GM12878 (cell line): ENCODE measurements around the gene EXOC3L4. TPM values are rescaled to one million over a fixed set of nuclear protein-coding genes. Genes with fewer than 3 reads are reported as not detected.

Source experiments
- ATF7 ChIP-seq: fragments of 450-650 bp; IDR thresholded peaks from 2 replicates; pipeline ENCODE4 v1.6.1; 2016; ENCODE audit warnings: low read depth, mild to moderate bottlenecking
- DPF2 ChIP-seq: fragments of 450-650 bp; IDR thresholded peaks from 2 replicates; pipeline ENCODE4 v1.6.1; 2017; ENCODE audit warnings: mild to moderate bottlenecking
- ESRRA ChIP-seq: IDR thresholded peaks from 2 replicates; pipeline ENCODE4 v1.6.1; 2012; ENCODE audit warnings: mild to moderate bottlenecking, low read length, improper control_type of control experiment
- ETV6 ChIP-seq, 2 experiments: fragments of 450-650 bp in 1 of 2; IDR thresholded peaks in 1 of 2; conservative IDR thresholded peaks in 1 of 2; 2 replicates each; pipeline ENCODE4 v1.6.1; 2014; ENCODE audit warnings: antibody characterized with exemption in 1 of 2, borderline replicate concordance in 1 of 2, low read depth in 1 of 2, mild to moderate bottlenecking in 1 of 2, moderate library complexity in 1 of 2
- HDAC6 ChIP-seq: fragments of 200-600 bp; sonication (generic); IDR thresholded peaks from one replicate; pipeline ENCODE4 v1.8.0; 2017; ENCODE audit warnings: antibody characterized with exemption; ENCODE audit not compliant: unreplicated experiment
- MTA2 ChIP-seq: fragments of 450-650 bp; IDR thresholded peaks from 2 replicates; pipeline ENCODE4 v1.6.1; 2016; ENCODE audit warnings: low read depth, mild to moderate bottlenecking, moderate library complexity
- MXI1 ChIP-seq: fragments of 150-350 bp; IDR thresholded peaks from 2 replicates; pipeline ENCODE4 v1.6.1; 2011; ENCODE audit warnings: low read depth, mild to moderate bottlenecking, inconsistent platforms, low read length, improper control_type of control experiment
- MYC ChIP-seq: IDR thresholded peaks from 2 replicates; pipeline ENCODE4 v1.6.1; 2011; ENCODE audit warnings: mild to moderate bottlenecking, low read length, moderate library complexity, inconsistent platforms; ENCODE audit not compliant: insufficient read depth, insufficient replicate concordance, insufficient read length, severe bottlenecking
- NFXL1 ChIP-seq: fragments of 450-650 bp; IDR thresholded peaks from 2 replicates; pipeline ENCODE4 v1.6.1; 2017; ENCODE audit warnings: antibody characterized with exemption, mild to moderate bottlenecking, borderline replicate concordance
- SMAD1 ChIP-seq: fragments of 450-650 bp; IDR thresholded peaks from 2 replicates; pipeline ENCODE4 v1.6.1; 2018; ENCODE audit warnings: mild to moderate bottlenecking, low read depth; ENCODE audit not compliant: partially characterized antibody
- polyA plus RNA-seq, 11 experiments: library from polyadenylated mRNA; depleted of rRNA in 4 of 11; unstranded in 6 of 11; stranded (reverse) in 5 of 11; fragments of >200 nt; fragmentation: Nextera tagmentation in 4 of 11; fragmentation: Illumina TruSeq in 1 of 11; extraction: Ambion mirVana in 4 of 11; extraction: Trizol in 1 of 11; gene quantifications; 1 replicate in 1 of 11; 2 replicates in 10 of 11; pipeline versions ENCODE4 v1.2.1 to v1.2.3, GENCODE V29; 2011 to 2016; ENCODE audit warnings: inconsistent platforms in 2 of 11, missing spikeins in 2 of 11, low read depth in 1 of 11
- total RNA-seq, 4 experiments: library from RNA; depleted of rRNA in 3 of 4; stranded (reverse); fragments of >200 nt in 3 of 4; fragmentation: Illumina TruSeq in 1 of 4; extraction: Trizol in 1 of 4; gene quantifications; 2 replicates each; pipeline versions ENCODE4 v1.2.1 to v1.2.3, GENCODE V29; 2013 to 2021
- TF ChIP-seq, protein P1 (sequence below): IDR thresholded peaks from 2 replicates; pipeline ENCODE4 v1.6.1; 2012; ENCODE audit warnings: mild to moderate bottlenecking, low read depth, low read length
- TF ChIP-seq, protein P2 (sequence below): IDR thresholded peaks from 2 replicates; pipeline ENCODE4 v1.6.1; 2011; ENCODE audit warnings: borderline replicate concordance, low read depth, mild to moderate bottlenecking, moderate library complexity, mixed read lengths, low read length; ENCODE audit not compliant: insufficient read depth; ENCODE audit errors: extremely low read length
- TF ChIP-seq, protein P3 (sequence below): fragments of 150-350 bp; IDR thresholded peaks from 2 replicates; pipeline ENCODE4 v1.6.1; 2014; ENCODE audit warnings: mild to moderate bottlenecking, low read depth, low read length
- TF ChIP-seq, protein P4 (sequence below): IDR thresholded peaks from 2 replicates; pipeline ENCODE4 v1.6.1; 2012; ENCODE audit warnings: low read depth, low read length, improper control_type of control experiment
- TF ChIP-seq, protein P5 (sequence below): fragments of 450-650 bp; IDR thresholded peaks from 2 replicates; pipeline ENCODE4 v1.6.1; 2018; ENCODE audit warnings: borderline replicate concordance, mild to moderate bottlenecking; ENCODE audit not compliant: partially characterized antibody
- TF ChIP-seq, protein P6 (sequence below): fragments of 450-650 bp; IDR thresholded peaks from 2 replicates; pipeline ENCODE4 v1.6.1; 2017; ENCODE audit warnings: antibody characterized with exemption, mild to moderate bottlenecking, moderate library complexity

The EXOC3L4 gene
- total and polyA plus RNA-seq, 10 of the 15 experiments (the other 5 are each of a cell fraction or from before 2014, with no cell fraction given) = not detected

DNA sequence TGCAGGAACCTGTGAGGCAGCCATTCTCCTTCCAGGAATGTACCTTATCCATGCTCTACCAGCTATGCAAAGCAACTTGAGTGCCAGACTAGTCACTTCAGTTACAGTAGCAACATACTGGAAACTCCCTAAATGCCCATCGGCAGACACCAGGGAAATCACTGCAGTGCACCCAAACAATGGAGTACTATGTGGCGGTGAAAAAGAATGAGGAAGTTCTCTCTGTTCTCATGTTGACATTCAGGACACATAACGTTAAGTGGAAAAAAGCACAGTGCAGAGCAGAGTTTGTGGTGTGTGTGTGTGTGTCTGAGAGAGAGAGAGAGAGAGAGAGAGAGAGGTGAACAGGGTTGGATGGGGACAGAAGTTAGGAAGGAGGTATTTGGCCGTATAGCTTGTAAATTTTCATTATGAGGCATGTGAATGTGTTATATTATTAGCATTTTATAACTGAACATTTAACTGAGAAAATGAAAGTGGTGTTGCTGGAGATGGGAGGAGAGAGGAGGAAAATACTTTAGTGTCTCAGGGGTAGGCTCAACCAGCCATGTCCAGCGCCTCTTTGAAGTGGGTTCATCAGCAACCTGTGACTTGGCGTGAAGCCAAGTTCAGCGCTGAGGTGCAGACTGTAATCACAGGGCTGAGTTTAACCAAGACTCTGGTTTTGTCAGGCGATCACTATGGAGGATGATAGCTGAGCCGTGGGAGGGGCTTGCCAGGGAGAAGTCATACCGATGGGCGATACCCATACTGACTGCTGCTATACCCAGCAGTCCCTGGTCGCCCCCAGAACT is 46.0 kb downstream of the EXOC3L4 start (continued):
- TF ChIP-seq, protein P1, sequence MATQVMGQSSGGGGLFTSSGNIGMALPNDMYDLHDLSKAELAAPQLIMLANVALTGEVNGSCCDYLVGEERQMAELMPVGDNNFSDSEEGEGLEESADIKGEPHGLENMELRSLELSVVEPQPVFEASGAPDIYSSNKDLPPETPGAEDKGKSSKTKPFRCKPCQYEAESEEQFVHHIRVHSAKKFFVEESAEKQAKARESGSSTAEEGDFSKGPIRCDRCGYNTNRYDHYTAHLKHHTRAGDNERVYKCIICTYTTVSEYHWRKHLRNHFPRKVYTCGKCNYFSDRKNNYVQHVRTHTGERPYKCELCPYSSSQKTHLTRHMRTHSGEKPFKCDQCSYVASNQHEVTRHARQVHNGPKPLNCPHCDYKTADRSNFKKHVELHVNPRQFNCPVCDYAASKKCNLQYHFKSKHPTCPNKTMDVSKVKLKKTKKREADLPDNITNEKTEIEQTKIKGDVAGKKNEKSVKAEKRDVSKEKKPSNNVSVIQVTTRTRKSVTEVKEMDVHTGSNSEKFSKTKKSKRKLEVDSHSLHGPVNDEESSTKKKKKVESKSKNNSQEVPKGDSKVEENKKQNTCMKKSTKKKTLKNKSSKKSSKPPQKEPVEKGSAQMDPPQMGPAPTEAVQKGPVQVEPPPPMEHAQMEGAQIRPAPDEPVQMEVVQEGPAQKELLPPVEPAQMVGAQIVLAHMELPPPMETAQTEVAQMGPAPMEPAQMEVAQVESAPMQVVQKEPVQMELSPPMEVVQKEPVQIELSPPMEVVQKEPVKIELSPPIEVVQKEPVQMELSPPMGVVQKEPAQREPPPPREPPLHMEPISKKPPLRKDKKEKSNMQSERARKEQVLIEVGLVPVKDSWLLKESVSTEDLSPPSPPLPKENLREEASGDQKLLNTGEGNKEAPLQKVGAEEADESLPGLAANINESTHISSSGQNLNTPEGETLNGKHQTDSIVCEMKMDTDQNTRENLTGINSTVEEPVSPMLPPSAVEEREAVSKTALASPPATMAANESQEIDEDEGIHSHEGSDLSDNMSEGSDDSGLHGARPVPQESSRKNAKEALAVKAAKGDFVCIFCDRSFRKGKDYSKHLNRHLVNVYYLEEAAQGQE = no peak
- peak; percentile 92 for TF ChIP-seq DPF2
- no peak for TF ChIP-seq ESRRA
- TF ChIP-seq, protein P2, sequence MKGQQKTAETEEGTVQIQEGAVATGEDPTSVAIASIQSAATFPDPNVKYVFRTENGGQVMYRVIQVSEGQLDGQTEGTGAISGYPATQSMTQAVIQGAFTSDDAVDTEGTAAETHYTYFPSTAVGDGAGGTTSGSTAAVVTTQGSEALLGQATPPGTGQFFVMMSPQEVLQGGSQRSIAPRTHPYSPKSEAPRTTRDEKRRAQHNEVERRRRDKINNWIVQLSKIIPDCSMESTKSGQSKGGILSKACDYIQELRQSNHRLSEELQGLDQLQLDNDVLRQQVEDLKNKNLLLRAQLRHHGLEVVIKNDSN = no peak
- peak; percentile 75 for TF ChIP-seq MTA2
- TF ChIP-seq SMAD1 = peak; percentile 100
- TF ChIP-seq ATF7 = peak; percentile 58; the same call in 1 of the 2 replicates
- TF ChIP-seq, protein P3, sequence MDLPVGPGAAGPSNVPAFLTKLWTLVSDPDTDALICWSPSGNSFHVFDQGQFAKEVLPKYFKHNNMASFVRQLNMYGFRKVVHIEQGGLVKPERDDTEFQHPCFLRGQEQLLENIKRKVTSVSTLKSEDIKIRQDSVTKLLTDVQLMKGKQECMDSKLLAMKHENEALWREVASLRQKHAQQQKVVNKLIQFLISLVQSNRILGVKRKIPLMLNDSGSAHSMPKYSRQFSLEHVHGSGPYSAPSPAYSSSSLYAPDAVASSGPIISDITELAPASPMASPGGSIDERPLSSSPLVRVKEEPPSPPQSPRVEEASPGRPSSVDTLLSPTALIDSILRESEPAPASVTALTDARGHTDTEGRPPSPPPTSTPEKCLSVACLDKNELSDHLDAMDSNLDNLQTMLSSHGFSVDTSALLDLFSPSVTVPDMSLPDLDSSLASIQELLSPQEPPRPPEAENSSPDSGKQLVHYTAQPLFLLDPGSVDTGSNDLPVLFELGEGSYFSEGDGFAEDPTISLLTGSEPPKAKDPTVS = no peak
- no peak for TF ChIP-seq MYC
- no peak for TF ChIP-seq ETV6 (conservative IDR thresholded peaks at IDR 0.05 in 1 of 2, IDR thresholded peaks at IDR 0.05 in 1 of 2; ENCODE audit: borderline replicate concordance in 1 of 2, low read depth in 1 of 2)
- TF ChIP-seq NFXL1 = peak; percentile 71; the same call in 1 of the 2 replicates
- no peak for TF ChIP-seq HDAC6
- TF ChIP-seq MXI1 = no peak; the same call in 1 of the 2 replicates
- TF ChIP-seq, protein P4, sequence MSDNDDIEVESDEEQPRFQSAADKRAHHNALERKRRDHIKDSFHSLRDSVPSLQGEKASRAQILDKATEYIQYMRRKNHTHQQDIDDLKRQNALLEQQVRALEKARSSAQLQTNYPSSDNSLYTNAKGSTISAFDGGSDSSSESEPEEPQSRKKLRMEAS = no peak
- TF ChIP-seq, protein P5, sequence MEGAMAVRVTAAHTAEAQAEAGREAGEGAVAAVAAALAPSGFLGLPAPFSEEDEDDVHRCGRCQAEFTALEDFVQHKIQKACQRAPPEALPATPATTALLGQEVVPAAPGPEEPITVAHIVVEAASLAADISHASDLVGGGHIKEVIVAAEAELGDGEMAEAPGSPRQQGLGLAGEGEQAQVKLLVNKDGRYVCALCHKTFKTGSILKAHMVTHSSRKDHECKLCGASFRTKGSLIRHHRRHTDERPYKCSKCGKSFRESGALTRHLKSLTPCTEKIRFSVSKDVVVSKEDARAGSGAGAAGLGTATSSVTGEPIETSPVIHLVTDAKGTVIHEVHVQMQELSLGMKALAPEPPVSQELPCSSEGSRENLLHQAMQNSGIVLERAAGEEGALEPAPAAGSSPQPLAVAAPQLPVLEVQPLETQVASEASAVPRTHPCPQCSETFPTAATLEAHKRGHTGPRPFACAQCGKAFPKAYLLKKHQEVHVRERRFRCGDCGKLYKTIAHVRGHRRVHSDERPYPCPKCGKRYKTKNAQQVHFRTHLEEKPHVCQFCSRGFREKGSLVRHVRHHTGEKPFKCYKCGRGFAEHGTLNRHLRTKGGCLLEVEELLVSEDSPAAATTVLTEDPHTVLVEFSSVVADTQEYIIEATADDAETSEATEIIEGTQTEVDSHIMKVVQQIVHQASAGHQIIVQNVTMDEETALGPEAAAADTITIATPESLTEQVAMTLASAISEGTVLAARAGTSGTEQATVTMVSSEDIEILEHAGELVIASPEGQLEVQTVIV = no peak
- TF ChIP-seq, protein P6, sequence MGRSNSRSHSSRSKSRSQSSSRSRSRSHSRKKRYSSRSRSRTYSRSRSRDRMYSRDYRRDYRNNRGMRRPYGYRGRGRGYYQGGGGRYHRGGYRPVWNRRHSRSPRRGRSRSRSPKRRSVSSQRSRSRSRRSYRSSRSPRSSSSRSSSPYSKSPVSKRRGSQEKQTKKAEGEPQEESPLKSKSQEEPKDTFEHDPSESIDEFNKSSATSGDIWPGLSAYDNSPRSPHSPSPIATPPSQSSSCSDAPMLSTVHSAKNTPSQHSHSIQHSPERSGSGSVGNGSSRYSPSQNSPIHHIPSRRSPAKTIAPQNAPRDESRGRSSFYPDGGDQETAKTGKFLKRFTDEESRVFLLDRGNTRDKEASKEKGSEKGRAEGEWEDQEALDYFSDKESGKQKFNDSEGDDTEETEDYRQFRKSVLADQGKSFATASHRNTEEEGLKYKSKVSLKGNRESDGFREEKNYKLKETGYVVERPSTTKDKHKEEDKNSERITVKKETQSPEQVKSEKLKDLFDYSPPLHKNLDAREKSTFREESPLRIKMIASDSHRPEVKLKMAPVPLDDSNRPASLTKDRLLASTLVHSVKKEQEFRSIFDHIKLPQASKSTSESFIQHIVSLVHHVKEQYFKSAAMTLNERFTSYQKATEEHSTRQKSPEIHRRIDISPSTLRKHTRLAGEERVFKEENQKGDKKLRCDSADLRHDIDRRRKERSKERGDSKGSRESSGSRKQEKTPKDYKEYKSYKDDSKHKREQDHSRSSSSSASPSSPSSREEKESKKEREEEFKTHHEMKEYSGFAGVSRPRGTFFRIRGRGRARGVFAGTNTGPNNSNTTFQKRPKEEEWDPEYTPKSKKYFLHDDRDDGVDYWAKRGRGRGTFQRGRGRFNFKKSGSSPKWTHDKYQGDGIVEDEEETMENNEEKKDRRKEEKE = no peak
